ENCODE measurements around the gene ELAVL4.

ELAVL4 gene

DNA sequence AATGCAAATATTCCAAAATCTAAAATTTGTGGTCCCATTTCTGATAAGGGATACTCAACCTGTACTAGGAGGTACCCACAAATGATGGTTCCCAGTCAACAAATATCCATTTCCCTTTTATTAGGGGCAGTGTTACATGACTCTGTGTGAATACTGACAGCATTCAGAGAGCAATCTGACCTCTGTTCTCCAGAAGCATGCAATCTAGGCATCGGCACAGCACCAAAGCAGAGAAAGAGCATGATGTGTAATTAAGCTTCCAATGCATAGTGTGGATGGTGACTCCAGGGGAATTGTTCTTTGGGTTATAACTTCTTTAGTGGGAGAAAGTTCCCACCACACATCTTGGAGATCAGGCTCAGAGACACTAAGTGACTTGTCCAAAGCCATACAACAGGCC lies 71.6 kb downstream of the ELAVL4 start:
- Histone ChIP-seq H3K4me2 (ENCODE audit: low read depth, low read length, poor library complexity, severe bottlenecking) (no peak overlapping the region), H3K79me2 (ENCODE audit: insufficient read depth, low read length) (no peaks in the 10 kb centered on the region), H3K9me3 (ENCODE audit: insufficient read depth, low read depth, low read length) (no peaks in the 10 kb centered on the region), H4K20me1 (ENCODE audit: insufficient read depth, low read length, poor library complexity, severe bottlenecking) (no peaks in the 10 kb centered on the region), H3K27me3 (ENCODE audit: insufficient read depth, low read length, poor library complexity, severe bottlenecking) (no peaks in the 10 kb centered on the region), H3K4me3 (ENCODE audit: low read length, poor library complexity, severe bottlenecking) (no peak overlapping the region), H3F3A (ENCODE audit: low read depth) (no peaks in the 10 kb centered on the region), H3K9ac (ENCODE audit: low read depth, low read length, poor library complexity, severe bottlenecking) (no peak overlapping the region), H3K36me3 (ENCODE audit: insufficient read depth, low read length) (no peaks in the 10 kb centered on the region), H3K9me2 (replicated peaks; ENCODE audit: low read depth, low read length) (no peaks in the 10 kb centered on the region), H3K4me1 (ENCODE audit: insufficient read depth, low read length, poor library complexity, severe bottlenecking) (no peaks in the 10 kb centered on the region), H2AFZ (ENCODE audit: low read length) (no peak overlapping the region)
- no peak for TF ChIP-seq EZH2phosphoT487 (IDR thresholded peaks at IDR 0.05; ENCODE audit: borderline replicate concordance)
- TF ChIP-seq, protein P1, sequence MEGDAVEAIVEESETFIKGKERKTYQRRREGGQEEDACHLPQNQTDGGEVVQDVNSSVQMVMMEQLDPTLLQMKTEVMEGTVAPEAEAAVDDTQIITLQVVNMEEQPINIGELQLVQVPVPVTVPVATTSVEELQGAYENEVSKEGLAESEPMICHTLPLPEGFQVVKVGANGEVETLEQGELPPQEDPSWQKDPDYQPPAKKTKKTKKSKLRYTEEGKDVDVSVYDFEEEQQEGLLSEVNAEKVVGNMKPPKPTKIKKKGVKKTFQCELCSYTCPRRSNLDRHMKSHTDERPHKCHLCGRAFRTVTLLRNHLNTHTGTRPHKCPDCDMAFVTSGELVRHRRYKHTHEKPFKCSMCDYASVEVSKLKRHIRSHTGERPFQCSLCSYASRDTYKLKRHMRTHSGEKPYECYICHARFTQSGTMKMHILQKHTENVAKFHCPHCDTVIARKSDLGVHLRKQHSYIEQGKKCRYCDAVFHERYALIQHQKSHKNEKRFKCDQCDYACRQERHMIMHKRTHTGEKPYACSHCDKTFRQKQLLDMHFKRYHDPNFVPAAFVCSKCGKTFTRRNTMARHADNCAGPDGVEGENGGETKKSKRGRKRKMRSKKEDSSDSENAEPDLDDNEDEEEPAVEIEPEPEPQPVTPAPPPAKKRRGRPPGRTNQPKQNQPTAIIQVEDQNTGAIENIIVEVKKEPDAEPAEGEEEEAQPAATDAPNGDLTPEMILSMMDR (conservative IDR thresholded peaks at IDR 0.05; ENCODE audit: low read length), result no peak

DNA sequence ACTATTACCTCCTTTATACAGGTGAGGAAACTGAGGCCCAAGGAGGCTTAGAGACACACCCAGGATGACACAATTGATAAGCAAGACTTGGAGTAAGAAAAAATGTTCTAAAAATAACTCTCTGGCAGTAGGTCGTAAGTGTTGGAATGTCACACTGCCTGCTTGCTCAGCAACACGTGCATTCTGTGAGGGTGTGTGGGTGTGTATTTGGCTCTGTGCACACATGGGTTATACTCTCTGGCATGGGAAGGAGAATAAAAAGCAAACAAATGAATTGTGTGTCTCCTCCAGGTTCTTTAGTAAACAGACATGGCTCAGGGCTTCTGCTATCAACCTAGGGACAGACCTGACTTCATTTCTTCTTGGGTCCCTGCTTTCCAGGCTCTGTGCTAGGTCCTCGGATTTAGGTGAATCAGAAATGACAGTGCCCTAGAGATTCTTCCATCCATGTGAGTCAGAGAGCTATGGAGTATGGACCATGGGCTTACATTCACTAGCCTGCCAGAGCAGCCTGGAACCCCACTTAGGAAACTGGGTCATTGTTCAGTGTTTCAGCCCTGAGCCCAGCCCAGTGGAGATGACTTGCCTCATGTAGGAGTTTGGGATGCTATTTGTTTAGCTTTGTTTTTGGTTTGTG lies 72.4 kb downstream of the ELAVL4 start:
- Histone ChIP-seq H3F3A (ENCODE audit: low read depth) (no peaks in the 10 kb centered on the region), H3K27me3 (ENCODE audit: insufficient read depth, low read length, poor library complexity, severe bottlenecking) (no peaks in the 10 kb centered on the region), H3K9me2 (replicated peaks; ENCODE audit: low read depth, low read length) (no peaks in the 10 kb centered on the region), H2AFZ (ENCODE audit: low read length) (no peak overlapping the region), H3K4me1 (ENCODE audit: insufficient read depth, low read length, poor library complexity, severe bottlenecking) (no peaks in the 10 kb centered on the region), H3K9ac (ENCODE audit: low read depth, low read length, poor library complexity, severe bottlenecking) (no peak overlapping the region), H4K20me1 (ENCODE audit: insufficient read depth, low read length, poor library complexity, severe bottlenecking) (no peaks in the 10 kb centered on the region), H3K79me2 (ENCODE audit: insufficient read depth, low read length) (no peaks in the 10 kb centered on the region), H3K36me3 (ENCODE audit: insufficient read depth, low read length) (no peaks in the 10 kb centered on the region), H3K4me2 (ENCODE audit: low read depth, low read length, poor library complexity, severe bottlenecking) (no peak overlapping the region), H3K4me3 (ENCODE audit: low read length, poor library complexity, severe bottlenecking) (no peak overlapping the region), H3K9me3 (ENCODE audit: insufficient read depth, low read depth, low read length) (no peaks in the 10 kb centered on the region)
- TF ChIP-seq, protein P1 (conservative IDR thresholded peaks at IDR 0.05; ENCODE audit: low read length), result no peak
- no peak for TF ChIP-seq EZH2phosphoT487 (IDR thresholded peaks at IDR 0.05; ENCODE audit: borderline replicate concordance)

DNA sequence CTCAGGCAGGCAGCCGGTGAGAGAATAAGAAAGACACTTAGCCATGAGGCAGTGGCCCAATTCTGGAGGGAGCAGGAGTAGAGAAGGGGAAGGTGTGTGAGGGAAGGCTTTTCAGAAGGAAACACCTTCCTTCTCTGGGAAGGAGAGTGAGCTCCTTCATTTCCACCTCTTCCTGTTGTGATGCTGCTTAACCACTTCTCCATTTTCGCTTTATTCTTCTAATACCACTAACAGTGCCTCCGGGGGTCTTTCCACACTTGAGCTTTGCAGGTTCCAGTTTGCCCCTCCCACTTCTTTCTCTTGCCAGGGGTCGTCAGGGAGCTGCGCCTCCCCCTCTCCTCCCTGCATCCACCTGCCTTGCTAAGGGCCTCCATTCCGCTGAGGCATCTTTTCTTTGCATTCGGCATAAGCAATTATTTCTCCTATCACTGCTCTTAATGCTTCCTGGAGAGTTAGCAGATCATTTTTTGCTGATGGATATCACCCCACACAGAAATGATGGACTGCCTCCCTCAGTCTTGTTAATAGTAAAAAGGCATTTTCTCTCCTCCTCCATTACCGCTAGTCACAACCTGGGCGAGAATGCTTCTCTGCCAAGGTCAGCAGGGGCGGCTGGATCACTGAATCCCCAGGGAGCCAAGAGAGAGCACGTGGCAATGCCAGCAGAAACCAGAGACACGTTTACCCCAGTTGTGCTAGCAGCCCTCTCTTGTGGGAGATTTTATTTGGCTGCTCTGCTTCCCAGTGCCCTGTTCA lies 74.8 kb downstream of the ELAVL4 start:
- Histone ChIP-seq H3K36me3 (ENCODE audit: insufficient read depth, low read length) (no peaks in the 10 kb centered on the region), H4K20me1 (ENCODE audit: insufficient read depth, low read length, poor library complexity, severe bottlenecking) (no peaks in the 10 kb centered on the region), H3K9me3 (ENCODE audit: insufficient read depth, low read depth, low read length) (no peaks in the 10 kb centered on the region), H3K27me3 (ENCODE audit: insufficient read depth, low read length, poor library complexity, severe bottlenecking) (no peaks in the 10 kb centered on the region), H3K4me2 (ENCODE audit: low read depth, low read length, poor library complexity, severe bottlenecking) (no peak overlapping the region), H3K9ac (ENCODE audit: low read depth, low read length, poor library complexity, severe bottlenecking) (no peak overlapping the region), H3K4me1 (ENCODE audit: insufficient read depth, low read length, poor library complexity, severe bottlenecking) (no peaks in the 10 kb centered on the region), H3K4me3 (ENCODE audit: low read length, poor library complexity, severe bottlenecking) (no peak overlapping the region), H2AFZ (ENCODE audit: low read length) (no peak overlapping the region), H3K9me2 (replicated peaks; ENCODE audit: low read depth, low read length) (no peaks in the 10 kb centered on the region), H3K79me2 (ENCODE audit: insufficient read depth, low read length) (no peaks in the 10 kb centered on the region), H3F3A (ENCODE audit: low read depth) (no peaks in the 10 kb centered on the region)
- no peak for TF ChIP-seq EZH2phosphoT487 (IDR thresholded peaks at IDR 0.05; ENCODE audit: borderline replicate concordance)
- TF ChIP-seq, protein P1 (conservative IDR thresholded peaks at IDR 0.05; ENCODE audit: low read length), result no peak
